ENCODE measurements around the gene DCC.

DCC gene, protein sequence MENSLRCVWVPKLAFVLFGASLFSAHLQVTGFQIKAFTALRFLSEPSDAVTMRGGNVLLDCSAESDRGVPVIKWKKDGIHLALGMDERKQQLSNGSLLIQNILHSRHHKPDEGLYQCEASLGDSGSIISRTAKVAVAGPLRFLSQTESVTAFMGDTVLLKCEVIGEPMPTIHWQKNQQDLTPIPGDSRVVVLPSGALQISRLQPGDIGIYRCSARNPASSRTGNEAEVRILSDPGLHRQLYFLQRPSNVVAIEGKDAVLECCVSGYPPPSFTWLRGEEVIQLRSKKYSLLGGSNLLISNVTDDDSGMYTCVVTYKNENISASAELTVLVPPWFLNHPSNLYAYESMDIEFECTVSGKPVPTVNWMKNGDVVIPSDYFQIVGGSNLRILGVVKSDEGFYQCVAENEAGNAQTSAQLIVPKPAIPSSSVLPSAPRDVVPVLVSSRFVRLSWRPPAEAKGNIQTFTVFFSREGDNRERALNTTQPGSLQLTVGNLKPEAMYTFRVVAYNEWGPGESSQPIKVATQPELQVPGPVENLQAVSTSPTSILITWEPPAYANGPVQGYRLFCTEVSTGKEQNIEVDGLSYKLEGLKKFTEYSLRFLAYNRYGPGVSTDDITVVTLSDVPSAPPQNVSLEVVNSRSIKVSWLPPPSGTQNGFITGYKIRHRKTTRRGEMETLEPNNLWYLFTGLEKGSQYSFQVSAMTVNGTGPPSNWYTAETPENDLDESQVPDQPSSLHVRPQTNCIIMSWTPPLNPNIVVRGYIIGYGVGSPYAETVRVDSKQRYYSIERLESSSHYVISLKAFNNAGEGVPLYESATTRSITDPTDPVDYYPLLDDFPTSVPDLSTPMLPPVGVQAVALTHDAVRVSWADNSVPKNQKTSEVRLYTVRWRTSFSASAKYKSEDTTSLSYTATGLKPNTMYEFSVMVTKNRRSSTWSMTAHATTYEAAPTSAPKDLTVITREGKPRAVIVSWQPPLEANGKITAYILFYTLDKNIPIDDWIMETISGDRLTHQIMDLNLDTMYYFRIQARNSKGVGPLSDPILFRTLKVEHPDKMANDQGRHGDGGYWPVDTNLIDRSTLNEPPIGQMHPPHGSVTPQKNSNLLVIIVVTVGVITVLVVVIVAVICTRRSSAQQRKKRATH (N-terminal part only)

DNA sequence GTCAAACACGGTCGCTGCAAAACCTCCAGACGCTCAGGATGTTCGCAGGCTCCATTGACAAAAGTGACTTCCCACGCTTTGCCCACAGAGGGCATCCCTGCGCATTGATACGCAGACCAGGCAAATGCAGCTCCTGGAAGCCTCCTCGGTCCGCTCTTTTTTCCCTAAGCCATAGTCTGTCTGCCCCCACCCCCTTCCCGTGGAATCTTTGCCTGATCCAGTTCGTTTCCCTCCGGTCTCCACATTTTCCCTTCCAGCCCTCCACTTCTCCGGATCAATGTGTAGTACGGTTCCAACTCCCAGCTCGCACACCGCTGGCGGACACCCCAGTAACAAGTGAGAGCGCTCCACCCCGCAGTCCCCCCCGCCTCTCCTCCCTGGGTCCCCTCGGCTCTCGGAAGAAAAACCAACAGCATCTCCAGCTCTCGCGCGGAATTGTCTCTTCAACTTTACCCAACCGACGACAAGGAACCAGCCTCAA, at the start of gene DCC:
TSS of gene DCC (plus strand) at position 307 of the 481 bp plus-strand sequence. CDS start 591 bp downstream, outside the sequence.
- peak; percentile 45 for TF ChIP-seq CTCF (IDR thresholded peaks at IDR 0.05; ENCODE audit: control extremely low read depth, extremely low read depth, low read depth, missing control alignments)
- CTCF ChIA-PET, result interaction anchor here (1.2 to 2.4 kb wide), 3 partner anchors 12 to 69 kb away, joined by 3 to 8 read pairs (median 3); no protein-coding TSS in a partner anchor
- POLR2A ChIA-PET, result no interaction called here
- DNase-seq (ENCODE audit: extremely low spot score), result peak; percentile 28

- TF ChIP-seq CTCF (IDR thresholded peaks at IDR 0.05; ENCODE audit: control extremely low read depth, extremely low read depth, low read depth, missing control alignments), result no peak
Observed at GRCh38 chr18:52310651-52311050, 29.3 kb upstream of the DCC start.

DNA sequence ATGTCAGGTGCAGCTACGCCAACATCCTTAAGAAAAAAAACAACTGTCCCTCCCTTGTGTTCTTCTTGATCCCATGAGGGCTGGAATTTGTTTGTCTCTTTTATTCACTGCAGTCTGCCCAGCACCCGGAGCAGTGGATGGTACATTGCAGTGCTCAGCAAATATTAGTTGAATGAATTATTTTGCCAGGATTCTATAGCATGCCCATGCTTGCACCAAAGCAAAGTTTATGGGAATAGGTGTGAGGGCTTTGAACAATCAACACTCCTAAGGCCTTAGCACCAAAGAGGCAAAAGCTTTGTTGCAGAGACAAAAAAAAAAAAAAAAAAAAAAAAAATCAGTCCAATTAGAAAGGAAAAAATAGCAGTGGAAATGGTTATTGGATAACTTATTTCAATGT, 28.7 kb upstream of the DCC start:
- ChIA-PET CTCF (interaction anchor here (1.6 kb wide), 1 partner anchor 1201 kb away, joined by 3 read pairs; no protein-coding TSS in a partner anchor), POLR2A (no interaction called here)
- no peak for TF ChIP-seq CTCF (IDR thresholded peaks at IDR 0.05; ENCODE audit: control extremely low read depth, extremely low read depth, low read depth, missing control alignments)
- DNase-seq (ENCODE audit: extremely low spot score), result no peak

More at GRCh38 chr18:52310651-52311050, 29.3 kb upstream of the DCC start:
- POLR2A ChIA-PET, result no interaction called here
- no peak for DNase-seq (ENCODE audit: extremely low spot score)
- CTCF ChIA-PET, result interaction anchor here (1.6 kb wide), 1 partner anchor 1200 kb away, joined by 3 read pairs; no protein-coding TSS in a partner anchor

DNA sequence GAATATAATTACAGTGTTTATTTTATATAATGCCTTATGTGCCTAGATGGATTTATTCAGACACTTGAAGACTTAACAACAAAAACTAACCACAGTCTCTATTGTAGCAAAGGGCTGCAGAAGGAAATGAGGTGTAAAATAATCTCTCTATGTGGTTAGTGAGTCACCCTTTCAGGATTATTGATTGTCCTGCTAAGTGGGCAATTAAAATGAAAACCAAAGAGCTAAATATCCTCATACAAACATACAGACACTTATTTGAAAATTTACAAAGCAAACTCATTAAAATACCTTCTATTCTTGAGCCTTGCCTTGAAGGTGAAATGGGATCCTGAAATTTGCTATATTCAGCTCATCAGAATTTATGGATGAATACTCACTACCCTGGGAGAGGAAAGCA, 27.7 kb upstream of the DCC start:
- ChIA-PET CTCF (interaction anchor here (1.1 to 1.6 kb wide), 2 partner anchors 14 to 24 kb away, joined by 3 to 5 read pairs; no protein-coding TSS in a partner anchor), POLR2A (no interaction called here)
- no peak for TF ChIP-seq CTCF (IDR thresholded peaks at IDR 0.05; ENCODE audit: control extremely low read depth, extremely low read depth, low read depth, missing control alignments)
- no peak for DNase-seq (ENCODE audit: extremely low spot score)

- no peak for TF ChIP-seq CTCF (IDR thresholded peaks at IDR 0.05; ENCODE audit: control extremely low read depth, extremely low read depth, low read depth, missing control alignments)
- no peak for DNase-seq (ENCODE audit: extremely low spot score)
- ChIA-PET POLR2A (no interaction called here), CTCF (interaction anchor here (1.1 to 1.6 kb wide), 2 partner anchors 15 to 25 kb away, joined by 3 to 5 read pairs; no protein-coding TSS in a partner anchor)
Observed at GRCh38 chr18:52313213-52313612, 26.8 kb upstream of the DCC start.

All from GM10248 (cell line).